Prostate gland (tissue), 2 donors: ENCODE data around the gene SLC25A36. TPM values are rescaled to one million over a fixed set of nuclear protein-coding genes. Genes with fewer than 3 reads are reported as not detected.

ENCODE experiments used
- DNase-seq: peaks from one replicate; pipeline ENCODE4 v3.0.0-alpha.2; 2019; ENCODE audit warnings: low spot score
- H3K27ac ChIP-seq, 2 donors: fragments of 200-600 bp; sonication (generic); 2 replicates each; pipeline ENCODE4 v1.5.1; 2017 to 2019
- H3K27me3 ChIP-seq: fragments of 200-600 bp; sonication (generic); replicated peaks from 2 replicates; pipeline ENCODE4 v1.5.1; 2019; ENCODE audit not compliant: insufficient read depth
- H3K36me3 ChIP-seq, 2 donors: fragments of 200-600 bp; sonication (generic); 1 replicate in 1 of 2; 2 replicates in 1 of 2; pipeline versions ENCODE4 v1.5.1 to v1.8.1; 2017 to 2019
- H3K4me1 ChIP-seq: fragments of 200-600 bp; sonication (generic); replicated peaks from 2 replicates; pipeline ENCODE4 v1.5.1; 2019
- H3K4me3 ChIP-seq, 2 donors: fragments of 200-600 bp; sonication (generic); 2 replicates each; pipeline ENCODE4 v1.5.1; 2017 to 2019
- H3K9me3 ChIP-seq: fragments of 200-600 bp; sonication (generic); 2 replicates; pipeline ENCODE4 v1.5.1; 2017
- POLR2A ChIP-seq: fragments of 450-650 bp; IDR thresholded peaks from one replicate; pipeline ENCODE4 v1.6.1; 2016; ENCODE audit warnings: antibody characterized with exemption, mild to moderate bottlenecking
- POLR2AphosphoS5 ChIP-seq: sonication (generic); formaldehyde crosslinking; IDR thresholded peaks from one replicate; pipeline ENCODE4 v1.6.1; 2017; ENCODE audit warnings: antibody characterized with exemption
- WGBS: methylation state at CpG from one replicate; pipeline ENCODE4 v1.1.5; 2018; 5-methylcytosine and 5-hydroxymethylcytosine counted together
- intact Hi-C: fragments of 100-400 bp; cut with DNase I; formaldehyde crosslinking; loops from one replicate; pipeline ENCODE4 v1.14.2; 2022
- total RNA-seq, 2 donors: library from RNA; depleted of rRNA; stranded (reverse); fragments of >200 nt; gene quantifications; one replicate each; pipeline ENCODE4 v1.1.0, GENCODE V29; 2016
- TF ChIP-seq, protein P1 (sequence below), 4 experiments: fragments of 200-600 bp in 2 of 4; fragments of 450-650 bp in 2 of 4; sonication (generic) in 2 of 4; IDR thresholded peaks; 1 replicate in 3 of 4; 2 replicates in 1 of 4; pipeline ENCODE4 v1.5.1; 2016 to 2019; ENCODE audit warnings: antibody characterized with exemption in 4 of 4, mild to moderate bottlenecking in 2 of 4, moderate library complexity in 2 of 4

SLC25A36 gene
- total RNA-seq, 2 donors from 2014 or later = 91.0 to 93.9 TPM

DNA sequence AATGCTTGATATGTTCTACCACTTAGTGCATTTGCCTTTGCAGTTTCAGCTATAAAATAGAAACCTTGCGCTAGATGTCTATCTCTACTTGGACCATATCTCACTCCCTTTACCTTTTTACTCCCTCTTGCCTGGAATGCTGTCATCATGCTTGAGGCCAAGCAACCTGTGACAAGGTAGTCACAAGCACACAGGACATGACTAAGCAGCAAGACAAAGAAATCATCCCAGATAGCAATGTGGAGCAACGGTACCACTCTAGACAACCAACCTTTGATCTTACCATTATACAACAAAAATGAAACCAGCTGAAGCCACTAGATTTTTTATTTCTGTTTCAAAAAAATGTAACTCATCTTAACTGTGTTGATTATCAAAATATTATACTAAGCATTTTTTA lies 59.0 kb downstream of the SLC25A36 start:
- Histone ChIP-seq H3K9me3 (no peaks in the 10 kb centered on the region), H3K36me3 (no peaks in the 10 kb centered on the region), H3K4me1 (no peaks in the 10 kb centered on the region), H3K27ac (no peak overlapping the region), H3K27me3 (no peaks in the 10 kb centered on the region), H3K4me3 (no peak overlapping the region)
- TF ChIP-seq POLR2A (no peak), POLR2AphosphoS5 (no peak)
- TF ChIP-seq, protein P1, sequence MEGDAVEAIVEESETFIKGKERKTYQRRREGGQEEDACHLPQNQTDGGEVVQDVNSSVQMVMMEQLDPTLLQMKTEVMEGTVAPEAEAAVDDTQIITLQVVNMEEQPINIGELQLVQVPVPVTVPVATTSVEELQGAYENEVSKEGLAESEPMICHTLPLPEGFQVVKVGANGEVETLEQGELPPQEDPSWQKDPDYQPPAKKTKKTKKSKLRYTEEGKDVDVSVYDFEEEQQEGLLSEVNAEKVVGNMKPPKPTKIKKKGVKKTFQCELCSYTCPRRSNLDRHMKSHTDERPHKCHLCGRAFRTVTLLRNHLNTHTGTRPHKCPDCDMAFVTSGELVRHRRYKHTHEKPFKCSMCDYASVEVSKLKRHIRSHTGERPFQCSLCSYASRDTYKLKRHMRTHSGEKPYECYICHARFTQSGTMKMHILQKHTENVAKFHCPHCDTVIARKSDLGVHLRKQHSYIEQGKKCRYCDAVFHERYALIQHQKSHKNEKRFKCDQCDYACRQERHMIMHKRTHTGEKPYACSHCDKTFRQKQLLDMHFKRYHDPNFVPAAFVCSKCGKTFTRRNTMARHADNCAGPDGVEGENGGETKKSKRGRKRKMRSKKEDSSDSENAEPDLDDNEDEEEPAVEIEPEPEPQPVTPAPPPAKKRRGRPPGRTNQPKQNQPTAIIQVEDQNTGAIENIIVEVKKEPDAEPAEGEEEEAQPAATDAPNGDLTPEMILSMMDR (IDR thresholded peaks at IDR 0.05) = no peak
- intact Hi-C loops = loop anchor here (2.0 kb wide), 1 partner anchor 192 kb away; no protein-coding TSS in a partner anchor
- WGBS = 87% methylated on average over 2 of the region's 2 CpGs
- DNase-seq = no peak

DNA sequence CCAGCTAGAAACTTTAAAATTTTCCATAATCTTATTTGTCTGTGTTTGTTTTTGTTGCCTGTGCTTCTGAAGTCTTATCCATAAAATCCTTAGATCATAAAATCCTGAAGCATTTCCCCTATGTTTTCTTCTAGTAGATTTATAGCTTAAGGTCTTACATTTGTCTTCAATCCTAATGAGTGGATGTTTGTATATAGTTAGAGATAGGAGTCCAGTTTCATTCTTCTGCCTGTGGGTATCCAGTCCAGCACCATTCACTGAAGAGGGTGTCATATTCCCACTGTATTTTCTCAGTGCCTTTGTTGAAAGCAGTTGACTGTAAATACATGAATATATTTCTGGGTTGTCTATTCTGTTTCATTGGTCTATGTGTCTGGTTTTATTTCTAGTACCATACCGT lies 64.7 kb downstream of the SLC25A36 start:
- TF ChIP-seq, protein P1 (IDR thresholded peaks at IDR 0.05) = no peak
- TF ChIP-seq POLR2AphosphoS5 (no peak), POLR2A (no peak)

DNA sequence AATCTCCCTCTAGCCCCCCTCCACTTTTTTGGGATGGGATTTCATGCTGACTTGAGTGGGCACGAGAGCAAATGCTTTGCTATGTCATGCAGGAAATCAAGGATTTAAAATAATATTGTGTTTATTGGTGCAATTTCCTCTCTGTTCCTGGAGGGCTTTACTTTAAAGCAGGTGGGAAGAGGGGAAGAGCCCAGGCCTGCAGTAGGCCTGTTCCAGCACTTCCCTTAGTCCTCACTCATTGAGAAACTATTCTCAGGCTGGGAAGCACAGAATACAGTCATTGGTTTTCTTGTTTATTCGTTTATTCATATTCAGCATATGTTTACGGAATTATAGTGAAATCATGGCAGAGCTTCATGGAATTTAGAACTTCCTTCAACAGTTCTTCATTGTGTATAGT lies 67.9 kb downstream of the SLC25A36 start:
- TF ChIP-seq, protein P1 (IDR thresholded peaks at IDR 0.05) = no peak
- no peak for TF ChIP-seq POLR2A
- no peak for TF ChIP-seq POLR2AphosphoS5
- intact Hi-C loops = no loop called here
- Histone ChIP-seq H3K9me3 (no peaks in the 10 kb centered on the region), H3K36me3 (no peaks in the 10 kb centered on the region), H3K27me3 (no peaks in the 10 kb centered on the region), H3K27ac (no peak overlapping the region), H3K4me1 (no peaks in the 10 kb centered on the region), H3K4me3 (no peak overlapping the region)
- 85% methylated on average over 3 of the region's 3 CpGs for WGBS
- no peak for DNase-seq

More for the DNA sequence above, 64.7 kb downstream of the SLC25A36 start:
- Histone ChIP-seq H3K4me3 (no peak overlapping the region), H3K9me3 (no peaks in the 10 kb centered on the region), H3K36me3 (no peaks in the 10 kb centered on the region), H3K27ac (no peak overlapping the region), H3K27me3 (no peaks in the 10 kb centered on the region), H3K4me1 (no peaks in the 10 kb centered on the region)
- no peak for DNase-seq
- 85% methylated on average over 1 of the region's 1 CpG for WGBS
- intact Hi-C loops = no loop called here

DNA sequence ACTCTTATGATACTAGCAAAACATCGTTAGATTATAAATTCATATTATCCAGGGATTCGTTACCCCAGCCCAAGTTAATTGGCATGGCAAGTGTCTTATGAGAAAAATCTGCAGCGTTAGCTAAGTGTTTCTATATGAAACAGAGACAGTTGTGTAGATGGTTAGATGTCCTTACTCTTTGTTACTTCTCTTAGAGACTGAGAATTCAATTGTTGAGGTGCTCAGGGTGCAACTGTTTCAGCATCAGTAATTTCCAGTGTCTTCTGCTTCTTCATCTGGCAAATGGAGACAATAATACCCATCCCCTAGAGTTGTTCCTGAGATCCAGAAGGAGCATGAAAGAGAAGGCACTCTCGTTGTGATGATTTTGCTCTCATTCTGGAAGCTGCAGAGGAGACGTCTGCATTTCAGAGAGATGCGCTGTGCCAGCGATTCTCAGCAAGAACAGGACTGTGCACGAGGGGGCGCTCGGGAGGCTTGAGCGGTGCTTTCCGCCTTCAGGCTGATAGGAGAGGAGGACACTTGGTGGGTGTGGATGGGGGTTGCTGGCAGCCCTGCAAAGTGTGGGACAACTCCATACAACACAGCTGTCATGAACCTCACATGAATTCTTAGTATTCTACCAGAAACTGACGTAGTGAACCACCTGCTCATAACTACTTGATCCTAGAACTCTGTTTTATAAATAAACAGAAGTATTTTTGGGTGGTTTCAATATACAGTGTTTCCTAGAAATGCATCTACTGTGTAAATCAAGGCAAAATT lies 69.8 kb downstream of the SLC25A36 start:
- Histone ChIP-seq H3K36me3 (no peaks in the 10 kb centered on the region), H3K27ac (no peak overlapping the region)

More for the DNA sequence above, 69.8 kb downstream of the SLC25A36 start:
- Histone ChIP-seq H3K4me3 (no peak overlapping the region), H3K4me1 (no peaks in the 10 kb centered on the region), H3K9me3 (no peaks in the 10 kb centered on the region), H3K27me3 (no peaks in the 10 kb centered on the region)
- 18% methylated on average over 13 of the region's 13 CpGs for WGBS
- intact Hi-C loops = no loop called here
- TF ChIP-seq POLR2AphosphoS5 = no peak
- TF ChIP-seq, protein P1 (IDR thresholded peaks at IDR 0.05) = peak in 3 of 4 experiments; percentile 49 to 65 (median 61)
- DNase-seq = peak; percentile 51
